Activated CD8-positive, alpha-beta memory T cell treated with anti-CD3 and anti-CD28 coated beads for 36 hours (primary cell): ENCODE results near the gene STX19. TPM values are rescaled to one million over a fixed set of nuclear protein-coding genes. Genes with fewer than 3 reads are reported as not detected.
"Not testable (repeated sequence)": the region's sequence is repeated elsewhere in the genome, so short reads cannot be mapped to it uniquely, and the experiment has no call there.

ENCODE experiments used
- CTCF ChIA-PET: fragments of 350-600 bp; sonication (Branson Sonifier 250); formaldehyde crosslinking; loops from one replicate; lab custom pipeline; 2021; ENCODE audit warnings: antibody characterized with exemption; lab: Charles Lee
- POLR2A ChIA-PET: fragments of 350-600 bp; sonication (Branson Sonifier 250); formaldehyde crosslinking; loops from one replicate; lab custom pipeline; 2021; ENCODE audit warnings: antibody characterized with exemption; lab: Charles Lee
- total RNA-seq, 2 experiments: library from RNA; stranded (reverse); gene quantifications; one replicate each; pipeline ENCODE4 v1.2.3, GENCODE V29; 2021

Gene STX19
- total RNA-seq, 2 experiments from 2014 or later, result not detected

DNA sequence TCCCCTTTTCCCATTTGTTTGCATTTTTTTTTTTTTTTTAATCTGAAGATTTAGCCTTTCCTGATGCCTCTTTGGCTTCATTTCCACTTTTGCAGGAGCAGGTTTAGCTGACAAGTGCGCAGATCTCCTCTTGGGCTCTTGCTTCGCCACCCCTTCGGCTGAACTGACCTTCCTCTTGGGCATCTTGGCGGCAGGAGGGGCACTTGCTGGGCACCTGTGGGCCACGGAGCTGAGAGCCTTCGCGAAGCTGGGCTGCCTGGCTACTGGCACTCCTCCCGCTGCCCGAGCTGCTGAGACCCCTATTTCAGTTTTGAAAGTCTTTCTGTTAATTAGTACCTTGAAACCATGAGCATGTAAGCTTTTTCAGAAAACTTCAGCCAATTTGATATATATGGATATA, 39.6 kb downstream of the STX19 start:
- CTCF ChIA-PET, result no interaction called here
- POLR2A ChIA-PET, result no interaction called here

DNA sequence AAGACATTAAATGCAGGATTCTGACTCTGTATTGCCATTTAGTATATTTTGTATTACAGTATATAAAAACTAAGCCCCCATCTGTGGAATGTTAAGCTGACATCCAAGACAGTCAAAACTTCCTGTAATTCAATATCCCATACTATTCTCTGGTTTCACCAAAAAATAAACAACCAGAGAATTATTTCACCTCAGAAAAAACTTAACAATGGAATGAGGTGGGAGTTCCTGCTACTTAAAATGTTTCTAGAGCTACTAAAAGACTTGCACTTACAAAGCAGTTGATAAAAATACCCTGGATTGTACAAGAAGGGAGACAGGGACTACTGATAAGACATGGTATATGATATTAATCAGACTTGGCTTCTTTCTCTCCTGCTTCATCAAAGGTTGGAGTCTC, 40.1 kb downstream of the STX19 start:
- POLR2A ChIA-PET, result no interaction called here
- CTCF ChIA-PET, result no interaction called here

DNA sequence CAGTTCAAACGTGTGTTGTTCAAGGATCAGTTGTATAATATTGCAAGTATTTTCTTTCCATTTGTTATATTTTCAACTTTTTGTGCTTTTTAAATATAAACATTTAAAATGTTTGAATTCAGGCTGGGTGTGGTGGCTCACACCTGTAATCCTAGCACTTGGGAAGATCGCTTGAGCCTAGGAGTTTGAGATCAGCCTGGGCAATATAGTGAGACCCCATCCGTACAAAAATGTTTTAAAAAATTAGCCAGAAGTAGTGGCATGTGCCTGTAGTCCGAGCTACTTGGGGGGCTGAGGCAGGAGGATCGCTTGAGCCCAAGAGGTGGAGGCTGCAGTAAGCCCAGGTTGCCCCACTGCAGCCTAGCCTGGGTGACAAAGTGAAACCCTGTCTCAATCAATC, 43.8 kb downstream of the STX19 start:
- ChIA-PET POLR2A (no interaction called here), CTCF (no interaction called here)

DNA sequence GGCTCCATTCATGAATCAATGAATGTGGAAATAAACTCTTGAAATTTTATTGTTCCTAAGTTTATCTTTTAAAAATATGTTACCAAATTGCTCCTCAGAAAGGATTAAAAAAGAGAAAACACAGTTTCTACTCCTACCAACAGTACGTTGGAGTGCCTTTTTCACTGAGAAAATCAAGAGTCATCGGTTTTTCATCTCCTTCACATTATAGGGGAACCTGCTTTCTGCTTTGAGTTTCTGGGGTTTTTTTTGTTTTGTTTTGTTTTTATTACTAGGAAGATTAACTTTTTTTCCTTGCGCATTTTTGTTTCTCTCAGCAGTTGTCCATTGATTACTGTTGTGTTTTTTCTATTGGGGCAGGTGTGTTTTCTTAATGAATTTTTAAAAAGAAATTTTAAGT, 45.0 kb downstream of the STX19 start:
- ChIA-PET POLR2A (no interaction called here), CTCF (no interaction called here)

DNA sequence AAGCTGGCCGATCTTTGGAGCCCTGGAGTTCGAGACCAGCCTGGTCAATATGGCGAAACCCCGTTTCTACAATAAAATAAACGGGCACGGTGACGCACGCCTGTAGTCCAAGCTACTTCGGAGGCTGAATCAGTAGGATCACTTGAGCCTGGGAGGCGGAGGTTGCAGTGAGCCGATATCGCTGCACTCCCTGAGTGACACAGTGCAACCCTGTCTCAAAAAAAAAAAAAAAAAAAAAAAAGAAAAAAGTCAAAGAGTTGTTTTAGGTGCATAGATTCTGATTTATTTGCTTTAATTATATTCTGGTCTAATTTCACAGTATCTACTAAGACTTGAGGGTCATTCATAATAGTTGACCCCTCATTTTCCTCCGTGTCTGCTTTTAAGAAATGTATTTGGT, 46.7 kb downstream of the STX19 start:
- POLR2A ChIA-PET, result no interaction called here
- CTCF ChIA-PET, result no interaction called here

DNA sequence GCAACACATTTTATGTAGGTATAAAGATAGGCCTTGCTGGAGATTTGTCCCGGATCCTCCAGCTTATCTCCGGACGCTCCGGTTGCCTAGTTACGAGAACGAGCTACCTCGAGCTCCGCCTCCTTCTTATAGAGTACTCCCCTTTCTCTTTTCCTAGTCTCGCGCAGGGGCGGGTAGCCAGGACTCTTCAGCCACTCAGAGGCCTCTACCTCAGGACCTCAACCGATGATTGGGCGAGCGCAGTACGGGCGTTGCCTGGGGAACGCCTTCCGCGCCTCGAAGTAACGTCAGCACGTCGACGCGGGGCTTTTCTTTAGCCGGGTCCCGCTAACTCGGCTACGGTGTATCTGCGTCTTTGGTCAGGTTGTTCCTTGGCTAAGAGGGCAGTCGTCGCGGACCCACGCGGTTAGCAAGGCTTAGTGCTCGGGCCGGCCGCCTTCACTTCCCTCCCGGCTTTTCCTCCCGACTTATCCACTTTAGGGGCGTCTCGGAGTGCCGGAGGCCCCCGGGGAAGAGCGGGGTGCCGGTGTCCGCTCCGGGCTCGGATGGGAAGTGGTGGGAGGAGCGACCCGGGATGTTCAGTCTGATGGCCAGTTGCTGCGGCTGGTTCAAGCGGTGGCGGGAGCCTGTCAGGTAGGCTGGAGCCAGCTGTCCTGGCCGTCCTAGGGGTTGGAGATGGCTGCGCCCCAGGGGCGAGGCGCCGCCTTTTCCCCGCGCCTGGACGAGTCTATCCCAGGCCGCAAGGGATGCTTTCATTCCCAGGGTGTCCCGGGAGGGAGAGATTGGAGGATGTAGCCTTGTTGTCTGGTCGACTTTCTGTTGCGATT, 48.3 kb downstream of the STX19 start, which contains the start of gene ARL13B:
Gene ARL13B (plus strand): TSS at position 306 of the 827 bp plus-strand sequence. CDS start 269 bp downstream, at position 575.
- ChIA-PET POLR2A (interaction anchor here (1.0 kb wide), 1 partner anchor 82 kb away, joined by 3 read pairs; the partner anchor contains the start of genes DHFR2 and NSUN3), CTCF (interaction anchor here (1.1 to 1.5 kb wide), 2 partner anchors 15 to 86 kb away, joined by 3 to 5 read pairs; no protein-coding TSS in a partner anchor)

DNA sequence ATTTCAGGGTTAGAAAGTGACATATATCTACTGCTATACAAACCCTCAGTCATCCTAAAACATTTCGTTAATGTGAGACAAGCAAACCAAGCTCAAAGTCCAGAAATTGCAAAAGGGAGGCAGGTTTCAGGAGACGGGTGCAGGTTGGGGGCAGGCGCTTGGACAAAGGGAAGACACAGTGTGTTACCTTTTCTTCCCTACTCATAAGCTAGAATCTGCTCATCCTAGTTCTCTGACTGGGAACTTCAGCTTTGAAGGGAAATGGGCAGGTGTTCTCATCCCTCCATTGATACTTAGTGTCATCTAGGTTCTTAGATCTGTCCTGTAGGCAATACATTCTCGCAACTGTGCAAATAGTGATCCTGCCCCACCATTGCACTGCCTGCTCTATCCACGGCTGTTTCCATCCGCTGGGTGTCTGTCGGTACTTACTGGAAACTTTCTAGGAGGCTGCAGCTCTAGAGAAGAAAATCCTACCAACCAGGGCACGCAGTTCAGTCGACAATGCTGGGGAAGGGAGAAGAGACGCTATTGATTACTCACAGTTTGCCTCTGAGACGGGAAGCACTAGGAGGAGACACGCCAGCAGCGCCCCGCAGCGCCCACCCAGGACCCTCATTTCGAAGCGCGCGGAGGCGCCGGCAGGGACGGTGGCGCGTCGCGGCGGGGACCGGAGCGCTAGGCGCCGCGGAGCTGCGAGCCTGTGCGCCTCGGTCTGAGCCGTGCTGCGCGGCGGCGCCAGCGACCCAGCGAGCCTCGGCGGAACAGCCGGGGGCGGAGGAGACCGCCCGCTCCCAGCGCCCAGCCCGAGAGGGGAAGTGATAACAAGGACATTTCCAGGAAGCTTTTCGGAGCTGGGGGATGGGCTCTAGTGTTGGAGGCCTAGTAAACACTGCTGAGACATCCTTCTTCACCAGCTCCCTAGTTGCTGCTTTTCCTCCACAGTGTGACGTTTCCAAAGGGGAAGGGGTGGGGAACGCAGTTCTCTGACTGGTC, 55.0 kb downstream of the STX19 start, which contains the start of gene PROS1:
Gene PROS1 (minus strand): TSS at position 766 of the 996 bp plus-strand sequence. CDS start 147 bp downstream, at position 619.
- CTCF ChIA-PET, result interaction anchor here (0.6 kb wide), 1 partner anchor 62 kb away, joined by 3 read pairs; no protein-coding TSS in a partner anchor
- POLR2A ChIA-PET, result interaction anchor here (0.6 to 1.0 kb wide), 2 partner anchors 13 to 90 kb away, joined by 5 to 7 read pairs; partner anchors contain the start of genes DHFR2 and NSUN3

DNA sequence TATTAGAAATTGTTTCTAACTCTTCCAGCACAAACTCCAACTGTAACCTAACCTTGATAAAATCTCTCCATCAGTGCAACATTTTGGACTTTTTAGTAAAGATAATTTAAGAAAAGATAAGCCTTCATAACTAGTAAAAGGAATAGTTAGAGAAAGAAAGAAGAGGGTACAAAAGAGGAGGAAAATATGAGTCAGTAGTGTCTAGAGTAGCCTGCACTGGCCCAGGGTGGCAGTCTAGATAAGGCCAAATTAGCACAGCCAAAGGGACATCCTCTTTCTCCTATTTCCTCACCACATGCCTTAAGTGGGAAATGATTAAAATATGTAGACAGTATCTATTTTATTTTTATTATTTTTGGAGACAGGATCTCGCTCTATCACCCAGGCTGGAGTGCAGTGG, 58.4 kb downstream of the STX19 start:
- POLR2A ChIA-PET, result no interaction called here
- CTCF ChIA-PET, result no interaction called here

DNA sequence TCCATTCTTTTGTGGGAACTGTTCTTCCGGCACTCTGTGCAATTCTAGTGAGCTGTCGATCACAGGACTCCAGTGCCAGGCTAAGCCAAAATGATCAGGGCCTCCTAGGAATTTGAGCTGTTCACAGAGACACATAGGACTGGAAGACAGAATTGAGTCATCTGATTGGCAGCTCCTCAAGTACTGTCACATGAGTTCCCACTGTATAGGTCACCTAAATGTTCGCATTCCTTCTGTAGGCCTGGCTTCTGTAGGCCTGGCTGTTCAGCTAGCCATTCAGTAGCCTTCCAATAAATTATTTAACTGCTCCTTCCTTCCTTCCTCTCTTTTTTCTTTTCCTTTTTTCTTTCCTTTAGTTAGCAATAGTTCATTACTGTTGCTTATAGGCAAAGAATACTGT, 59.0 kb downstream of the STX19 start:
- POLR2A ChIA-PET, result no interaction called here
- CTCF ChIA-PET, result no interaction called here

DNA sequence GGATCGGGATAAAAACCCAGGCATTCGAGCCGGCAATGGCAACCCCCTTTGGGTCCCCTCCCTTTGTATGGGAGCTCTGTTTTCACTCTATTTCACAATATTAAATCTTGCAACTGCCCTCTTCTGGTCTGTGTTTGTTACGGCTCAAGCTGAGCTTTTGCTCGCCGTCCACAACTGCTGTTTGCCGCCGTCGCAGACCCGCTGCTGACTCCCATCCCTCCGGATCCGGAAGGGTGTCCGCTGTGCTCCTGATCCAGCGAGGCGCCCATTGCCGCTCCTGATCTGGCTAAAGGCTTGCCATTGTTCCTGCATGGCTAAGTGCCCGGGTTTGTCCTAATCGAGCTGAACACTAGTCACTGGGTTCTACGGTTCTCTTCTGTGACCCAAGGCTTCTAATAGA, 63.3 kb downstream of the STX19 start:
- POLR2A ChIA-PET, CTCF ChIA-PET: not testable (repeated sequence)

Other genes starting within 250 kb of the STX19 start
- gene PROS1, start 54.7 kb downstream of the STX19 start, total RNA-seq, result under 1 TPM; 0.57 to 0.80 TPM
- gene ARL13B, start 48.4 kb downstream of the STX19 start, total RNA-seq, result 10 to 100 TPM; 15.3 to 15.6 TPM
- gene DHFR2, start 34.3 kb upstream of the STX19 start, total RNA-seq, result 1 to 10 TPM; 6.3 to 8.1 TPM
- 10 to 100 TPM; 13.2 to 14.0 TPM for gene NSUN3, start 34.5 kb upstream of the STX19 start, total RNA-seq